ENCODE measurements around the gene L3MBTL4.

L3MBTL4 gene

DNA sequence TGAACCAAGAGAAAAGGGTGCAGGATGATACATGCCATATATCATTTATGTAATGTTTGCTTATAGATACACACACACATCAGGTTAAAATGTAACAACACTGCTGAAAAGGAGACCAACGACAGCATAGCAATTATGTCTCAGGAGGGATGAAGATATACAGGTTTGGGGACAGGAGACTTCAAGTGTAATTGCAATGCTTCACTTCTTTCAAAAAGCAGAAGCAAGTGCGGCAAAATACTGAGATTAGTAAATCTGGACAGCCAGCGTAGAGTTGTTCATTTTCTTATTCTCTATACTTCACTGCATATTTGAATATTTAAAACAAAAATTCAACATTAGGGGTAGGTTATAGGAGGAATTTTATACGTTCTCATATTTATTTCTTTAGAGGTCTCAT, 87.2 kb downstream of the L3MBTL4 start:
- Histone ChIP-seq H3K9ac (ENCODE audit: low read depth, low read length) (no peak overlapping the region), H3K36me3 (ENCODE audit: control insufficient read depth, insufficient read depth, low read length) (no peaks in the 10 kb centered on the region), H3K4me3 (ENCODE audit: low read depth, low read length) (no peak overlapping the region), H3K9me3 (ENCODE audit: control insufficient read depth, insufficient read depth, low read length) (peaks cover 9% of the 10 kb centered on the region), H3K27me3 (ENCODE audit: control insufficient read depth, insufficient read depth, low read length) (no peaks in the 10 kb centered on the region), H3K4me1 (ENCODE audit: control insufficient read depth, insufficient read depth, low read length) (no peaks in the 10 kb centered on the region)

DNA sequence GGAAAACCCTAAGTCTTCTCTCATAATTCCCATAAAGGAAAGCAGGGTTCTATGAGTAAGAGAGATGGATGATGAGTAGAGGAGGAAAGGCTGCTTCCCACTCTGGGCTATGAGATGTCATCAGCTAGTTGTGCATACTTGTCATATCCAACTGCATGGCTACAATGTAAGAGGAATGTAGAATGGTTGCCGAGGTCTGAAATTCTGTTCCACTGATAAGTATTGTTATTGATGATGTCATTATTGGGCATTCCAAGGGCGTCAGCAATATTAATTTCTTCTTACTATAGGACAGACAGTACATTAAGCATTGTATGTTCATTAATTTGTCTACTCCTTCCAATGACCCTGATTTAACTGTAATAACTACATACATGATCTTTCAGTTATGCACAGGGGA, 88.1 kb downstream of the L3MBTL4 start:
- Histone ChIP-seq H3K9me3 (ENCODE audit: control insufficient read depth, insufficient read depth, low read length) (peaks cover 9% of the 10 kb centered on the region), H3K9ac (ENCODE audit: low read depth, low read length) (no peak overlapping the region), H3K4me1 (ENCODE audit: control insufficient read depth, insufficient read depth, low read length) (no peaks in the 10 kb centered on the region), H3K27me3 (ENCODE audit: control insufficient read depth, insufficient read depth, low read length) (no peaks in the 10 kb centered on the region), H3K36me3 (ENCODE audit: control insufficient read depth, insufficient read depth, low read length) (no peaks in the 10 kb centered on the region), H3K4me3 (ENCODE audit: low read depth, low read length) (no peak overlapping the region)

DNA sequence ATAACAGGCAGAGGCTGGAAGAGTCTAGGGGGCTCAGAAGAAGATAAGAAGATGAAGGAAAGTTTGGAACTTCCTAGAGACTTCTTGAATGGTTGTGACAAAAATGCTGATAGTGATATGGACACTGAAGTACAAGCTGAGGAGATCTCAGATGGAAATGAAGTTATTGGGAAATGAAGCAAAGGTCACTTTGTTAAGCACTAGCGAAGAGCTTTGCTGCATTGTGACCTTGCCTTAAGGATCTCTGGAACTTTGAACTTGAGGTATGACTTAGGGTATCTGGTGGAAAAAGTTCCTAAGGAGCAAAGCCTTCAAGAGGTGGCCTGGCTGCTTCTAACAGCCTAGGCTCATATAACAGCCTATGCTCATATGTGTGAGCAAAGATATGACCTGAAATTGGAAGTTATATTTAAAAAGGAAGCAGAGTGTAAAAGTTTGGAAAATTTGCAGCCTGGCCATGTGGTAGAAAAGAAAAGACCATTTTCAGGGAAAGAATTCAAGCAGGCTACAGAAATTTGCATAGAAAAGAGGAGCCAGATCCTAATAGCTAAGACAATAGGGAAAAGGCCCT, 91.3 kb downstream of the L3MBTL4 start:
- Histone ChIP-seq H3K4me3 (ENCODE audit: low read depth, low read length) (no peak overlapping the region), H3K4me1 (ENCODE audit: control insufficient read depth, insufficient read depth, low read length) (no peaks in the 10 kb centered on the region), H3K9me3 (ENCODE audit: control insufficient read depth, insufficient read depth, low read length) (peaks cover 9% of the 10 kb centered on the region), H3K36me3 (ENCODE audit: control insufficient read depth, insufficient read depth, low read length) (no peaks in the 10 kb centered on the region), H3K27me3 (ENCODE audit: control insufficient read depth, insufficient read depth, low read length) (no peaks in the 10 kb centered on the region), H3K9ac (ENCODE audit: low read depth, low read length) (no peak overlapping the region)

DNA sequence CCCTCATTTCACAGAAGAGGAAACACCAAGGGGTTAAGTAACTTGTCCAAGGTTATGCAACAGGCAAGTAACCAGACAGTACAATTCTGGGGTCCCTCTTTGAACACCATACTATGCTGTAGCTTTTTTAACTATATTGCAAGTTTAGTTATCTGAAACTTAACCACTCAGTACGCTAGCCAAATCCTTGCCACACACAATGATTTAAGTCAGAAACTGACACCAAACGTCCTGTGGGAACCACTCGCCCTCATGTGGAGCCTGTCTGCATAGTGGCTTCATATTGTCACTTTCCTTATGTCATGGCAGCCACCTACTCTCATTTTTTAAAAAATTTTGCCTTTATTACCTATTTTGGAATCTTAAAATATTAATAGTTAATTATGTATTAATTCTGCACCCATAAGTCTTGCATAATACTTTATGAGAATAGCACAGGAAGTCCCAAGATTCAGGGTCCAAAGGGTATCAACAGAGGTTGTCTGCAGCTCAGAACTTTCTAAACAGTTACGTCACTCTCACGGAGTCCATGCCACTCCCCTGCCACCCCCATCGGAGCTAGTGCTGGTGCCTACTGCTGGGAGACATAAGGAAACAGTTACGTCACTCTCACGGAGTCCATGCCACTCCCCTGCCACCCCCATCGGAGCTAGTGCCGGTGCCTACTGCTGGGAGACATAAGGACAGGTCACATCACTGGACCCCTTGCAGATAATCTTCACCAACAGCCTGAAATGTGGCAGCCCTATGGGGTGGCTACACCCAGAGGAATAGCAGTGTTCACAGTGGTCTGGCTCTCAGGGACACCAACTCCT, 99.0 kb downstream of the L3MBTL4 start:
- Histone ChIP-seq H3K4me3 (ENCODE audit: low read depth, low read length) (no peak overlapping the region), H3K36me3 (ENCODE audit: control insufficient read depth, insufficient read depth, low read length) (no peaks in the 10 kb centered on the region), H3K9me3 (ENCODE audit: control insufficient read depth, insufficient read depth, low read length) (no peaks in the 10 kb centered on the region), H3K27me3 (ENCODE audit: control insufficient read depth, insufficient read depth, low read length) (no peaks in the 10 kb centered on the region), H3K9ac (ENCODE audit: low read depth, low read length) (no peak overlapping the region), H3K4me1 (ENCODE audit: control insufficient read depth, insufficient read depth, low read length) (no peaks in the 10 kb centered on the region)

DNA sequence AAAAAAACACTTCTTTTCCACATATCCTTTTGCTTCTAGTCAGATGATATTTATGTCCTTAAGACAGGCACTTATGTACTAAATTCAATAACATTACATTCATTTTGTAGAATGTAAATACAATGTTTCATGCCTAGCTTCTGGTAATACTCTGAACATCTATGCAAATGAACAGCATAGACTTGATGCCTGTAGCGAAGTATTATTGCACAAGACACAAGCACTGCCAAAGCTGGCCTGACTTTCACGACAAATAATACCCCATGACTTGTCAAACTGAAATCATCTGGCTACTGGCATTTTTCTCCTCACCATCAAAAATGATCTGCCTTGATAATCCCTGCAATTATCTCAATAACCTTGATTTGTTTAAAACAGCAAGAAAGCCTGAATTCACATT, 101.3 kb downstream of the L3MBTL4 start:
- H3K9ac ChIP-seq (ENCODE audit: low read depth, low read length): no peak overlapping the region
- H3K4me1 ChIP-seq (ENCODE audit: control insufficient read depth, insufficient read depth, low read length): no peaks in the 10 kb centered on the region
- no peaks in the 10 kb centered on the region for H3K27me3 ChIP-seq (ENCODE audit: control insufficient read depth, insufficient read depth, low read length)
- H3K4me3 ChIP-seq (ENCODE audit: low read depth, low read length): no peak overlapping the region
- H3K36me3 ChIP-seq (ENCODE audit: control insufficient read depth, insufficient read depth, low read length): no peaks in the 10 kb centered on the region
- H3K9me3 ChIP-seq (ENCODE audit: control insufficient read depth, insufficient read depth, low read length): no peaks in the 10 kb centered on the region

DNA sequence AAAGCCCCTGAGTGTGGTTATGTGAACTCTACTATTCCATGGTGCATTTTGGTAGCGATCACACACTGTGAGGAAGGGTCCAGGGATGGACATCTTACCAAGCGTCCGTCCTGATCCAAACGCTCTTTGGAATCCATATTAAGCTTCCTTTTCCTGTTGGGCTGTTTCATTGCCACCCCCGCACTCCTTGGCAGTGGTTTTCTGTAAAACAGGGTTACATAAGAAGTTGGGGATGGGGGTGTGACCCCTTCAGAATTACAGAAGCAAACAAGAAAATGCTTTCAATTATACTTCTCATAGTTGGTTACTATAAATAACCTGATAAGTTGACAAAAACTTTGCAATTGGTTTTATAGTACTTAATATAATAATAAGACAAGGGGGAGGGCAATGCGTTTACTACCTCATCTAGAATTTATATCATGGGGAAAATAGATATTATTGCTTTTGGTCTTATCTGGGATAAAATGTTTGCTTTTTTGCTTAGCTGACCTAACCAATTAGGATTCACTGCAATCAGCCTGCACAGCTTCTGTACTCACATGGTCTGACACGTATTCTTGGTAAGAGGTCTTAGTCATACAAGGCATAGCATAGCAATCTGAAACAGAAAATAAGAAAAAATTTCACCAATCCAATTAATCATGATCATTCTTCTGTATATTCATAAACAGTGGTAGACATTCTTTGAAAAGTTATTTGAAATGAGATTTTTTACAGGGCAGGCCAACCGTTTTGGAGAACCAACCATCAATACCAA, 103.1 kb downstream of the L3MBTL4 start:
- Histone ChIP-seq H3K9me3 (ENCODE audit: control insufficient read depth, insufficient read depth, low read length) (no peaks in the 10 kb centered on the region), H3K36me3 (ENCODE audit: control insufficient read depth, insufficient read depth, low read length) (no peaks in the 10 kb centered on the region), H3K4me1 (ENCODE audit: control insufficient read depth, insufficient read depth, low read length) (no peaks in the 10 kb centered on the region), H3K27me3 (ENCODE audit: control insufficient read depth, insufficient read depth, low read length) (no peaks in the 10 kb centered on the region), H3K9ac (ENCODE audit: low read depth, low read length) (no peak overlapping the region), H3K4me3 (ENCODE audit: low read depth, low read length) (no peak overlapping the region)

DNA sequence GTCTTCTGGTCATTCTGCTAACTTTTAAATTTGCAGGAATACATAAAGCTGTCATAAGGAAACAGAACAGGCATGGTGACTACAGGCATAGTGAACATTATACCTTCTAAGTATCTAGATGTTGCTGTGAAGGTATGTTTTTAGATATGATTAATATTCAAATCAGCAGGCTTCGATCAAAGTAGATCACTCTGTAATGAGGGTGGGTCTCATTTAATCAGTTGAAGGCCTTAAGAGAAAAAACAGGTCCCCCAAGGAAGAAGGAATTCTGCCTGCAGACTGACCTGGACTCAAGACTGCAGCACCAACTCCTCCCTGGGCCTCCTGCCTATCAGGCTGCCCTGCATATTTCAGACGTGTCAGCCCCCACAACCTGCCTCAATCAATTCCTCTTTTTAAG, 104.0 kb downstream of the L3MBTL4 start:
- Histone ChIP-seq H3K36me3 (ENCODE audit: control insufficient read depth, insufficient read depth, low read length) (no peaks in the 10 kb centered on the region), H3K9me3 (ENCODE audit: control insufficient read depth, insufficient read depth, low read length) (no peaks in the 10 kb centered on the region), H3K4me3 (ENCODE audit: low read depth, low read length) (no peak overlapping the region), H3K9ac (ENCODE audit: low read depth, low read length) (no peak overlapping the region), H3K4me1 (ENCODE audit: control insufficient read depth, insufficient read depth, low read length) (no peaks in the 10 kb centered on the region), H3K27me3 (ENCODE audit: control insufficient read depth, insufficient read depth, low read length) (no peaks in the 10 kb centered on the region)

DNA sequence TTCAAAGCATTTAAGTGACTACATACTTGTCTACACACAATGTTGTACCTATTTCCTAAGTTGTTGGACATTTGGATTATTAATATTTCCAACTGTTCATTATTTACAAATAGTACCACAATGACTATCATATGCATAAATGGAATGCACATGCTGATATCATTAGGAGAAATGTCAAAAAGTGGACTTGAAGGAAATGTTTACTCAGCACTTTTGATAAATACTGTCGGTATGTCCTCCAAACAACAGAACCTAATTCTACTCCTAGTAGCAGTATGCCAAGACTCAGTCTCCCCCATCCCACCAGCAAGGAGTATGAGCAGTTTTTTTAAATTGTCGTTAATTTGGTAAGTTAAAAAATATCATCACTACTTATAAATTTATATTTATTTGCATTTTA, 116.8 kb downstream of the L3MBTL4 start:
- Histone ChIP-seq H3K9ac (ENCODE audit: low read depth, low read length) (no peak overlapping the region), H3K4me1 (ENCODE audit: control insufficient read depth, insufficient read depth, low read length) (no peaks in the 10 kb centered on the region), H3K9me3 (ENCODE audit: control insufficient read depth, insufficient read depth, low read length) (no peaks in the 10 kb centered on the region), H3K4me3 (ENCODE audit: low read depth, low read length) (no peak overlapping the region), H3K27me3 (ENCODE audit: control insufficient read depth, insufficient read depth, low read length) (no peaks in the 10 kb centered on the region), H3K36me3 (ENCODE audit: control insufficient read depth, insufficient read depth, low read length) (no peaks in the 10 kb centered on the region)

DNA sequence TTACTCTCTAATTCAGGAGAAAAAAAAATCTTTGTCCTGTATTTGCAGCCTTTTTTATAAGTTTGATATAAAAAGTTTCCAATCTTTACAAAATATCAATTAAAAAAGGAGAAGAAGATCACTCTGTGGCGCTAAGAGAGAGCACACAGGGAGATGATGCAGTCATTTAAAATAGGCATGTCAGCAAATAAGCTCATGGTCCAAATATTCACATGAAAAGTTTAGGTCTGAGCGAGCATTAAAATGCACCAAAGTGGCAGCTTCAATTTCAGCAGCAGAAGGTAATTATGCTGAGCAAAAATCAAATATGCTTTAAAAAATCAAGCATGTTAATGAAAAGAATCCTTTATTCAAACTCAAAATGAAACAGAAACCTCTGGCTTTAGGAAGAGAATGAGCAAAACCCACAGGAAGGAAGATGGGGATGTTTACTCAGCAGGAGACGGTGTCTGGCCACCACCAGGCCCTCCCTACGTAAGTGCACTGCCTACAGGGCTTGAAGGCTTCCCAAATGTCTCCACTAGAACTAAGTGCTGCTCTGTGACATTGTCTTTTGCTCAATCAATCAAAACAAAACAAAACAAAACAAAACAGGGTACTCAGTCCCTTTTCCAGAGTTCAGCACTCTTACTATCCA, 120.4 kb downstream of the L3MBTL4 start:
- no peaks in the 10 kb centered on the region for H3K27me3 ChIP-seq (ENCODE audit: control insufficient read depth, insufficient read depth, low read length)
- no peaks in the 10 kb centered on the region for H3K36me3 ChIP-seq (ENCODE audit: control insufficient read depth, insufficient read depth, low read length)
- H3K4me1 ChIP-seq (ENCODE audit: control insufficient read depth, insufficient read depth, low read length): no peaks in the 10 kb centered on the region
- H3K4me3 ChIP-seq (ENCODE audit: low read depth, low read length): no peak overlapping the region
- no peaks in the 10 kb centered on the region for H3K9me3 ChIP-seq (ENCODE audit: control insufficient read depth, insufficient read depth, low read length)
- H3K9ac ChIP-seq (ENCODE audit: low read depth, low read length): no peak overlapping the region

DNA sequence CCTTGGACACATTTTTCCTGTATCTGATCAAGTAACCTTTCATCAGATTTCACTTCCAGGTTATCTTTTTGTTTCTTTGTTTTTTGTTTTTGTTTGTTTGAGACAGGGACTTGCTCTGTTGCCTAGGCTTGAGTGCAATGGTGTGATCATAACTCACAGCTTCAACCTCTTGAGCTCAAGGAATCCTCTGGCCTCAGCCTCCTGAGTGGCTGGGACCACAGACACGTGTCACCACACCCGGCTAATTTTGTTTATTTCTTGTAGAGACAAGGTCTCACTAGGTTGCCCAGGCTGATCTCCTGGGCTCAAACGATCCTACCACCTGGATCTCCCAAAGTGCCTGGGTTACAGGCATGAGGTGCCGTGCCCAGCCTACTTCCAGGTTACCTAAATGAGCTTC, 124.9 kb downstream of the L3MBTL4 start:
- no peaks in the 10 kb centered on the region for H3K36me3 ChIP-seq (ENCODE audit: control insufficient read depth, insufficient read depth, low read length)
- no peaks in the 10 kb centered on the region for H3K9me3 ChIP-seq (ENCODE audit: control insufficient read depth, insufficient read depth, low read length)
- no peak overlapping the region for H3K9ac ChIP-seq (ENCODE audit: low read depth, low read length)
- peaks cover 5% of the 10 kb centered on the region for H3K4me1 ChIP-seq (ENCODE audit: control insufficient read depth, insufficient read depth, low read length)
- no peak overlapping the region for H3K4me3 ChIP-seq (ENCODE audit: low read depth, low read length)
- H3K27me3 ChIP-seq (ENCODE audit: control insufficient read depth, insufficient read depth, low read length): no peaks in the 10 kb centered on the region

DNA sequence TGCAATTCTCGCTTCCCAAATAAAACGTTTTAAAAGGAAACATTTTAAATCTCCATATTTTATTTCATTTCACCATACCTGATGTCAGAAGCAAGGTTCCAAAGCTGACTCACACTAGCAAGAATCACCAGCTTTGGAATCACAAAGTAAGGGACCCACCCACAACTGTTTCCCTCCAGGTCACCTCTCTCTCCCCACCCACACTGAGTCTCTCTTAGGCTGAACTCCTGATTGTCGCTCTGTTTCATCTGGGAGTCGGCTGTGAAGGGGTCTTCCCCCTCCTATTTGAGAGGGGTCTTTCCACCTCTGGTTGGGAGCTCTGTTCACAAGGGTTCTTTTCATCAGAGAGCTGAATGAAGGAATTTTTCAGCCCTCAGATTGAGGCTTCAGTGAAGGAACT, 128.1 kb downstream of the L3MBTL4 start:
- Histone ChIP-seq H3K36me3 (ENCODE audit: control insufficient read depth, insufficient read depth, low read length) (no peaks in the 10 kb centered on the region), H3K9ac (ENCODE audit: low read depth, low read length) (no peak overlapping the region), H3K4me3 (ENCODE audit: low read depth, low read length) (no peak overlapping the region), H3K27me3 (ENCODE audit: control insufficient read depth, insufficient read depth, low read length) (no peaks in the 10 kb centered on the region), H3K9me3 (ENCODE audit: control insufficient read depth, insufficient read depth, low read length) (no peaks in the 10 kb centered on the region), H3K4me1 (ENCODE audit: control insufficient read depth, insufficient read depth, low read length) (peaks cover 5% of the 10 kb centered on the region)
